Measurements from ENCODE around the gene SOX21. TPM values are rescaled to one million over a fixed set of nuclear protein-coding genes. Genes with fewer than 3 reads are reported as not detected.

Gene SOX21
- total and polyA plus RNA-seq, 7 donors, result 0.60 TPM; not detected in 6

- no peak for TF ChIP-seq POLR2A (IDR thresholded peaks at IDR 0.05)
- TF ChIP-seq POLR2AphosphoS5 (IDR thresholded peaks at IDR 0.05), result no peak
- TF ChIP-seq EP300 (IDR thresholded peaks at IDR 0.05), result no peak
- TF ChIP-seq, protein P1, sequence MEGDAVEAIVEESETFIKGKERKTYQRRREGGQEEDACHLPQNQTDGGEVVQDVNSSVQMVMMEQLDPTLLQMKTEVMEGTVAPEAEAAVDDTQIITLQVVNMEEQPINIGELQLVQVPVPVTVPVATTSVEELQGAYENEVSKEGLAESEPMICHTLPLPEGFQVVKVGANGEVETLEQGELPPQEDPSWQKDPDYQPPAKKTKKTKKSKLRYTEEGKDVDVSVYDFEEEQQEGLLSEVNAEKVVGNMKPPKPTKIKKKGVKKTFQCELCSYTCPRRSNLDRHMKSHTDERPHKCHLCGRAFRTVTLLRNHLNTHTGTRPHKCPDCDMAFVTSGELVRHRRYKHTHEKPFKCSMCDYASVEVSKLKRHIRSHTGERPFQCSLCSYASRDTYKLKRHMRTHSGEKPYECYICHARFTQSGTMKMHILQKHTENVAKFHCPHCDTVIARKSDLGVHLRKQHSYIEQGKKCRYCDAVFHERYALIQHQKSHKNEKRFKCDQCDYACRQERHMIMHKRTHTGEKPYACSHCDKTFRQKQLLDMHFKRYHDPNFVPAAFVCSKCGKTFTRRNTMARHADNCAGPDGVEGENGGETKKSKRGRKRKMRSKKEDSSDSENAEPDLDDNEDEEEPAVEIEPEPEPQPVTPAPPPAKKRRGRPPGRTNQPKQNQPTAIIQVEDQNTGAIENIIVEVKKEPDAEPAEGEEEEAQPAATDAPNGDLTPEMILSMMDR (IDR thresholded peaks at IDR 0.05), result no peak
- H3K9me3 ChIP-seq, result peaks cover 0 to 3% (median 0%) of the 10 kb centered on the region in 4 donors
- peaks cover 66 to 93% (median 74%) of the 10 kb centered on the region in 3 donors for H3K27me3 ChIP-seq
- H3K27ac ChIP-seq, result no peak overlapping the region
- 7% methylated on average over 17 of the region's 17 CpGs for WGBS, 2 donors
- peaks cover 0 to 22% (median 13%) of the 10 kb centered on the region in 4 donors for H3K4me1 ChIP-seq
- H3K4me3 ChIP-seq, result no peak overlapping the region
- H3K36me3 ChIP-seq, result no peaks in the 10 kb centered on the region
- intact Hi-C loops (cut with DNase I), result no loop called here
- no peak for DNase-seq
Measured at GRCh38 chr13:94703271-94703670, 9.1 kb downstream of the SOX21 start.

- Histone ChIP-seq H3K9me3 (peaks cover 0 to 3% (median 0%) of the 10 kb centered on the region in 4 donors), H3K4me3 (no peak overlapping the region), H3K4me1 (peaks cover 0 to 16% (median 7%) of the 10 kb centered on the region in 4 donors), H3K36me3 (no peaks in the 10 kb centered on the region), H3K27me3 (peaks cover 57 to 85% (median 65%) of the 10 kb centered on the region in 3 donors), H3K27ac (no peak overlapping the region)
- 7 to 16% methylated on average over 60 of the region's 60 CpGs for WGBS, 2 donors
- intact Hi-C loops (cut with DNase I), result no loop called here
- no peak for DNase-seq
- no peak for TF ChIP-seq EP300 (IDR thresholded peaks at IDR 0.05)
- no peak for TF ChIP-seq POLR2A (IDR thresholded peaks at IDR 0.05)
- TF ChIP-seq, protein P1 (IDR thresholded peaks at IDR 0.05), result no peak
- TF ChIP-seq POLR2AphosphoS5 (IDR thresholded peaks at IDR 0.05), result no peak
Measured at GRCh38 chr13:94702181-94703041, 9.9 kb downstream of the SOX21 start.

GRCh38 chr13:94701313-94702180, 10.8 kb downstream of the SOX21 start:
- intact Hi-C loops (cut with DNase I), result no loop called here
- H3K27me3 ChIP-seq, result peaks cover 49 to 76% (median 57%) of the 10 kb centered on the region in 3 donors
- 31 to 49% methylated on average over 42 of the region's 42 CpGs for WGBS, 2 donors
- H3K4me1 ChIP-seq, result peaks cover 0 to 8% (median 2%) of the 10 kb centered on the region in 4 donors
- H3K27ac ChIP-seq, result no peak overlapping the region
- no peaks in the 10 kb centered on the region for H3K36me3 ChIP-seq
- DNase-seq, result no peak
- peaks cover 0 to 3% (median 0%) of the 10 kb centered on the region in 4 donors for H3K9me3 ChIP-seq
- H3K4me3 ChIP-seq, result no peak overlapping the region
- TF ChIP-seq POLR2A (IDR thresholded peaks at IDR 0.05), result no peak
- TF ChIP-seq, protein P1 (IDR thresholded peaks at IDR 0.05), result no peak
- no peak for TF ChIP-seq EP300 (IDR thresholded peaks at IDR 0.05)
- no peak for TF ChIP-seq POLR2AphosphoS5 (IDR thresholded peaks at IDR 0.05)

GRCh38 chr13:94700536-94700935, 11.8 kb downstream of the SOX21 start:
- Histone ChIP-seq H3K4me1 (peaks cover 0 to 8% (median 2%) of the 10 kb centered on the region in 4 donors), H3K4me3 (no peak overlapping the region), H3K9me3 (peaks cover 0 to 3% (median 0%) of the 10 kb centered on the region in 4 donors), H3K36me3 (no peaks in the 10 kb centered on the region), H3K27ac (no peak overlapping the region), H3K27me3 (peaks cover 39 to 66% (median 47%) of the 10 kb centered on the region in 3 donors)
- DNase-seq, result no peak
- TF ChIP-seq POLR2A (IDR thresholded peaks at IDR 0.05) (no peak), POLR2AphosphoS5 (IDR thresholded peaks at IDR 0.05) (no peak), EP300 (IDR thresholded peaks at IDR 0.05) (no peak)
- TF ChIP-seq, protein P1 (IDR thresholded peaks at IDR 0.05), result no peak
- intact Hi-C loops (cut with DNase I), result no loop called here
- 79 to 81% methylated on average over 5 of the region's 5 CpGs for WGBS, 2 donors

All from sigmoid colon (tissue), 7 donors.